SK-N-SH (cell line): ENCODE results near the gene PLAAT4. TPM values are rescaled to one million over a fixed set of nuclear protein-coding genes. Genes with fewer than 3 reads are reported as not detected.

Experiments
- CTCF ChIA-PET: fragments of 300-600, 350-600 bp; formaldehyde crosslinking; extraction: SDS; loops from one replicate; lab custom pipeline; 2021; lab: Yijun Ruan, JAX
- POLR2A ChIA-PET: fragments of 350-600 bp; sonication (Branson Sonifier 250); formaldehyde crosslinking; extraction: SDS; loops from one replicate; lab custom pipeline; 2020; ENCODE audit warnings: antibody characterized with exemption, inconsistent platforms; lab: Yijun Ruan, JAX
- DNase-seq: peaks from one replicate; pipeline ENCODE4 v3.0.0; 2012
- H2AFZ ChIP-seq: fragments of 200-600 bp; sonication (generic); 2 replicates; pipeline ENCODE4 v1.8.1; 2016; ENCODE audit warnings: antibody characterized with exemption, mild to moderate bottlenecking, low read depth
- H3F3A ChIP-seq: fragments of 200-600 bp; sonication (generic); replicated peaks from 2 replicates; pipeline ENCODE3; 2016; ENCODE audit warnings: antibody characterized with exemption, mild to moderate bottlenecking; ENCODE audit not compliant: insufficient read depth
- H3K27ac ChIP-seq, 2 experiments: fragments of 200-500 bp in 1 of 2; fragments of 200-600 bp in 1 of 2; sonication (Bioruptor generic) in 1 of 2; sonication (generic), shearing (Covaris generic) in 1 of 2; 2 replicates each; pipeline versions ENCODE4 v1.5.1 to v1.6.1; 2014 to 2016; ENCODE audit warnings: low read depth in 2 of 2, inconsistent platforms in 1 of 2, low read length in 1 of 2, mild to moderate bottlenecking in 1 of 2, mixed read lengths in 1 of 2
- H3K27me3 ChIP-seq: fragments of 200-600 bp; sonication (generic), shearing (Covaris generic); 2 replicates; pipeline ENCODE4 v1.6.1; 2016; ENCODE audit warnings: mixed run types; ENCODE audit not compliant: insufficient read depth
- H3K36me3 ChIP-seq, 2 experiments: fragments of 200-500 bp in 1 of 2; fragments of 200-600 bp in 1 of 2; sonication (Bioruptor generic) in 1 of 2; sonication (generic) in 1 of 2; replicated peaks in 1 of 2; 2 replicates each; pipeline versions ENCODE3 to v1.5.1; 2014 to 2016; ENCODE audit warnings: low read length in 1 of 2, mild to moderate bottlenecking in 1 of 2; ENCODE audit not compliant: insufficient read depth in 2 of 2, control insufficient read depth in 1 of 2
- H3K4me1 ChIP-seq, 2 experiments: fragments of 200-500 bp in 1 of 2; fragments of 200-600 bp in 1 of 2; sonication (Bioruptor generic) in 1 of 2; sonication (generic), shearing (Covaris generic) in 1 of 2; 2 replicates each; pipeline versions ENCODE4 v1.5.1 to v1.6.1; 2014 to 2016; ENCODE audit warnings: low read depth in 1 of 2, low read length in 1 of 2, mixed run types in 1 of 2; ENCODE audit not compliant: insufficient read depth in 2 of 2, control insufficient read depth in 1 of 2
- H3K4me2 ChIP-seq: fragments of 200-600 bp; sonication (generic), shearing (Covaris generic); 2 replicates; pipeline ENCODE4 v1.6.1; 2017; ENCODE audit warnings: mixed run types
- H3K4me3 ChIP-seq, 2 experiments: fragments of 200-500 bp in 1 of 2; fragments of 200-600 bp in 1 of 2; sonication (Bioruptor generic) in 1 of 2; sonication (generic), shearing (Covaris generic) in 1 of 2; 2 replicates each; pipeline versions ENCODE4 v1.5.1 to v1.8.1; 2014 to 2016; ENCODE audit warnings: low read depth in 2 of 2, inconsistent platforms in 1 of 2, low read length in 1 of 2, mild to moderate bottlenecking in 1 of 2, mixed read lengths in 1 of 2, moderate library complexity in 1 of 2
- H3K79me2 ChIP-seq: fragments of 200-600 bp; sonication (generic); 2 replicates; pipeline ENCODE4 v1.8.1; 2017; ENCODE audit warnings: mild to moderate bottlenecking; ENCODE audit not compliant: insufficient read depth
- H3K9ac ChIP-seq: fragments of 200-600 bp; sonication (generic); 2 replicates; pipeline ENCODE4 v1.6.1; 2017; ENCODE audit warnings: mixed run types
- H3K9me2 ChIP-seq: fragments of 200-600 bp; sonication (generic); 2 replicates; pipeline ENCODE4 v1.6.1; 2017; ENCODE audit warnings: mixed run types
- H3K9me3 ChIP-seq: fragments of 200-600 bp; sonication (generic); 2 replicates; pipeline ENCODE4 v1.6.1; 2017; ENCODE audit warnings: mixed run types, mild to moderate bottlenecking, moderate library complexity
- H4K20me1 ChIP-seq: fragments of 200-600 bp; sonication (generic); 2 replicates; pipeline ENCODE4 v1.6.1; 2017; ENCODE audit warnings: mild to moderate bottlenecking, mixed run types; ENCODE audit not compliant: insufficient read depth
- EP300 ChIP-seq, 2 experiments: IDR thresholded peaks; 2 replicates each; pipeline versions ENCODE4 v1.4.0 to v1.6.1; 2012; ENCODE audit warnings: borderline replicate concordance in 1 of 2, low read depth in 1 of 2, low read length in 1 of 2
- EZH2phosphoT487 ChIP-seq: fragments of 200-600 bp; sonication (generic); IDR thresholded peaks from 2 replicates; pipeline ENCODE4 v1.6.1; 2017; ENCODE audit warnings: low read depth, mixed run types, mild to moderate bottlenecking, antibody characterized with exemption, moderate library complexity, borderline replicate concordance
- FOSL2 ChIP-seq: IDR thresholded peaks from 2 replicates; pipeline ENCODE4 v1.4.0; 2012; ENCODE audit warnings: low read depth, mild to moderate bottlenecking, moderate library complexity, borderline replicate concordance
- GATA2 ChIP-seq: sonication (generic); formaldehyde crosslinking; IDR thresholded peaks from 2 replicates; pipeline ENCODE4 v1.5.0; 2020; ENCODE audit warnings: mild to moderate bottlenecking, missing genetic modification reagents
- JUND ChIP-seq: IDR thresholded peaks from 2 replicates; pipeline ENCODE4 v1.4.0; 2012
- MAX ChIP-seq: IDR thresholded peaks from 2 replicates; pipeline ENCODE4 v1.4.0; 2012; ENCODE audit warnings: low read depth
- RCOR1 ChIP-seq: fragments of 150-350 bp; IDR thresholded peaks from 2 replicates; pipeline ENCODE4 v1.6.1; 2017; ENCODE audit warnings: antibody characterized with exemption, low read length
- RXRA ChIP-seq: IDR thresholded peaks from 2 replicates; pipeline ENCODE4 v1.4.0; 2012; ENCODE audit warnings: low read depth, mild to moderate bottlenecking, borderline replicate concordance
- SMC3 ChIP-seq: IDR thresholded peaks from 2 replicates; pipeline ENCODE4 v1.6.1; 2012; ENCODE audit warnings: low read depth, low read length, improper control_type of control experiment
- TCF12 ChIP-seq: IDR thresholded peaks from 2 replicates; pipeline ENCODE4 v1.4.0; 2012
- WGBS: methylation state at CpG from one replicate; pipeline ENCODE4 v1.1.6; 2017; ENCODE audit warnings: low lambda C conversion rate; 5-methylcytosine and 5-hydroxymethylcytosine counted together
- polyA plus RNA-seq, 3 experiments: library from polyadenylated mRNA; depleted of rRNA; stranded (reverse); fragments of >200 nt; gene quantifications; 2 replicates each; pipeline ENCODE4 v1.2.3, GENCODE V29; 2012
- TF ChIP-seq, protein P1 (sequence below): fragments of 150-350 bp; IDR thresholded peaks from 2 replicates; pipeline ENCODE4 v1.6.1; 2016; ENCODE audit warnings: mild to moderate bottlenecking, low read depth, low read length

Gene PLAAT4
- polyA plus RNA-seq, 1 of the 3 experiments (the other 2 are of a cell fraction): 5.6 TPM

DNA sequence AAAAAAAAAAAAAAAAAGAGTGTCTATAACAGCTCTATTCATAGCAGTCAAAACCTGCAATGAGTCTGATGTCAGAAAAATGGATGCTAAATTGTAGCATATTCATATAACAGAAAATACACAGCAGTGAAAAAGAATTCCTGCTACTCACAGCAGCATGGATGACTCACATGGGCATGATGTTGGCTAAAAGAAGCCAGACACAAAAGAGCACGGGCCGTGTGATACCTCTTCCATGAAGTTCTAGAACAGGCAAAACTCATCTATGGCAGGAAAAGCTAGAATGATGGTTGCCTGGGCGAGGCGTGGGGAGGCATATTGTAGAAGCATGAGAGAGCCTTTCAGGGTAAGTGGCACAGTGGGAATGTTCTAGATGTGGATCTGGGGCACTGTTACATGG, 58.7 kb downstream of the PLAAT4 start:
- no peak overlapping the region for H3K9ac ChIP-seq
- H3F3A ChIP-seq: no peaks in the 10 kb centered on the region
- ChIA-PET CTCF (no interaction called here), POLR2A (no interaction called here)
- H3K36me3 ChIP-seq: no peaks in the 10 kb centered on the region
- no peak overlapping the region for H3K4me3 ChIP-seq
- no peaks in the 10 kb centered on the region for H3K27me3 ChIP-seq
- H3K4me2 ChIP-seq: no peak overlapping the region
- no peak overlapping the region for H2AFZ ChIP-seq
- DNase-seq: no peak
- H3K9me3 ChIP-seq: no peaks in the 10 kb centered on the region
- H3K27ac ChIP-seq: no peak overlapping the region
- no peaks in the 10 kb centered on the region for H3K4me1 ChIP-seq
- no peak for TF ChIP-seq RCOR1
- no peak for TF ChIP-seq EP300 (IDR thresholded peaks at IDR 0.05; ENCODE audit: borderline replicate concordance in 1 of 2, low read depth in 1 of 2, low read length in 1 of 2)
- peak; percentile 65; the same call in 1 of the 2 replicates for TF ChIP-seq MAX
- no peak for TF ChIP-seq RXRA
- no peak for TF ChIP-seq GATA2 (CRISPR knock-in tag)
- no peak for TF ChIP-seq SMC3
- no peak for TF ChIP-seq TCF12
- TF ChIP-seq JUND: peak; percentile 44
- peak; percentile 58; the same call in 1 of the 2 replicates for TF ChIP-seq FOSL2
- TF ChIP-seq EZH2phosphoT487: no peak
- TF ChIP-seq, protein P1, sequence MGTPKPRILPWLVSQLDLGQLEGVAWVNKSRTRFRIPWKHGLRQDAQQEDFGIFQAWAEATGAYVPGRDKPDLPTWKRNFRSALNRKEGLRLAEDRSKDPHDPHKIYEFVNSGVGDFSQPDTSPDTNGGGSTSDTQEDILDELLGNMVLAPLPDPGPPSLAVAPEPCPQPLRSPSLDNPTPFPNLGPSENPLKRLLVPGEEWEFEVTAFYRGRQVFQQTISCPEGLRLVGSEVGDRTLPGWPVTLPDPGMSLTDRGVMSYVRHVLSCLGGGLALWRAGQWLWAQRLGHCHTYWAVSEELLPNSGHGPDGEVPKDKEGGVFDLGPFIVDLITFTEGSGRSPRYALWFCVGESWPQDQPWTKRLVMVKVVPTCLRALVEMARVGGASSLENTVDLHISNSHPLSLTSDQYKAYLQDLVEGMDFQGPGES: no peak
- no peaks in the 10 kb centered on the region for H3K9me2 ChIP-seq
- 71% methylated on average over 4 of the region's 4 CpGs for WGBS
- H3K79me2 ChIP-seq: no peaks in the 10 kb centered on the region
- no peaks in the 10 kb centered on the region for H4K20me1 ChIP-seq

Other genes starting within 250 kb of the PLAAT4 start
- not detected in 2 replicates for gene SLC22A9, start 167.0 kb upstream of the PLAAT4 start, polyA plus RNA-seq (2012; rRNA removed)
- not detected in 2 replicates for gene PLAAT5, start 45.6 kb upstream of the PLAAT4 start, polyA plus RNA-seq (2012; rRNA removed)
- gene LGALS12, start 30.7 kb upstream of the PLAAT4 start, polyA plus RNA-seq (2012; rRNA removed): not detected in 2 replicates
- 0.19 and 0.53 TPM in 2 replicates for gene PLAAT2, start 26.6 kb downstream of the PLAAT4 start, polyA plus RNA-seq (2012; rRNA removed)
- 39.6 and 44.0 TPM in 2 replicates for gene PLAAT3, start 77.6 kb downstream of the PLAAT4 start, polyA plus RNA-seq (2012; rRNA removed)
- gene ATL3, start 134.6 kb downstream of the PLAAT4 start, polyA plus RNA-seq (2012; rRNA removed): 13.1 and 17.8 TPM in 2 replicates
- gene RTN3, start 144.7 kb downstream of the PLAAT4 start, polyA plus RNA-seq (2012; rRNA removed): 52.7 and 59.0 TPM in 2 replicates
- gene ZFTA, start 232.0 kb downstream of the PLAAT4 start, polyA plus RNA-seq (2012; rRNA removed): 8.7 and 10.3 TPM in 2 replicates